GM18519 (cell line): ENCODE results near the gene ENDOV.

ENCODE experiments used
- ATAC-seq: cut with Tn5 transposase; IDR thresholded peaks from one replicate; pipeline ENCODE4 v1.9.1; 2021; ENCODE audit warnings: mild to moderate bottlenecking, moderate library complexity; ENCODE audit not compliant: unreplicated experiment, low FRiP score

The ENDOV gene

DNA sequence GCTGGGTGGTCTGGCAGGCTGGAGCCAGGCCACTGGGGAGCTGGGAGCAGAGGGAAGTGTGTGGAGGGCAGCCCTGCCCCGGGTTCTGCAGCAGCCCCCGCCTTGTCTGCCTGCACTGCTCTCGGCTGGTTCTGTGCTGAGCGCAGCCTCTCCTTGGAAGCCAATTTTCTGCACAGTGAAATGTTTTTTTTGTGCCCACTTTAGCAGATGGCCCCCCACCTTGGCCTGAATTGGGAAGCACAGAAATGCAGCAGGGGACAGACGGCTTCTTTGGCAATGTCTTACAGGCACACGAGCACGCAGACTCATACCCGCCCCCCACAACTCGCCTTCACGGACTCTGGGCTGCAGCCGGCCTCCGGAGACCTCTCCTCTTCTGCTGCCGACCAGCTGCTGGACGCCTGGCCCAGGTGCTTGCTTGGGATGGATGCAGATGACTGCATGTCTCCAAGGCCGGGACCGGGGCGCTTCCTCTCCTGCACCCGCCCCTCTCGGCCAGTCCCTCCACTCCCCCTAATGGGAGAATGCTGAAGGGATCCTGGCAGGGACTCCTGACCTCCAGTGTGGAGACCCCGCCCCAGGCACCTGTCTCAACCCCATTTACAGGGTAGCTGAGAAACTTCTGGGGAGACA, 46.7 kb downstream of the ENDOV start:
- ATAC-seq, result no peak

DNA sequence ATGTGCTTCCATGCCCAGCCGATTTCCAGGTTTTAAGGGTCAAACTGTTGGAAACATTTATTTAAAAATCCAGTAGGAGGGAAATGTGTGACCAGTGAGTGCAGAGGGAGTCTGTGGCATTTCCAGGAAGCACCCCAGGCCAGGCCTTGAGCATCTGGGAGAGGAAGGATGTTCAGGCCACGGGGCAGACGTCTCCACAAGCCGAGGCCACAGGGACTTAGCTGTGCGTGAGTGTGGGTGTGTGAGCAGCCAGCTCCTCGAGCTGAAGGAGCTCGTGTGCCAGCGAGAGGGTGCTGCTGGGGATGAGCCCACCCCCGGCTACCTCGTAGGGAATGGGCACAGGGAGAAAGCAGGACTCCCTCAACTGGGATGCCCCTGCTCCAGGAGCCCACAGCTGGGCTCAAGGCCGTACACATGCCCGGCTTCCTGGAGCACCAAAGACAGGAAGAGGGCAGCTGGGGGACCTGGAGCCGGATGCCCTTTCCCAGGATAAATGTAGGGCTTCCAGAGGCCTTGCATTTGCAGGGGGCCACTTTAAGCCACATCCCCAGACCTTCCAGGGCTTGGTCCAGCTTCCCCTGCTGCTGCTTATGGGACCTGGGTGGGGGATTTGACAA, 48.9 kb downstream of the ENDOV start:
- ATAC-seq, result no peak

DNA sequence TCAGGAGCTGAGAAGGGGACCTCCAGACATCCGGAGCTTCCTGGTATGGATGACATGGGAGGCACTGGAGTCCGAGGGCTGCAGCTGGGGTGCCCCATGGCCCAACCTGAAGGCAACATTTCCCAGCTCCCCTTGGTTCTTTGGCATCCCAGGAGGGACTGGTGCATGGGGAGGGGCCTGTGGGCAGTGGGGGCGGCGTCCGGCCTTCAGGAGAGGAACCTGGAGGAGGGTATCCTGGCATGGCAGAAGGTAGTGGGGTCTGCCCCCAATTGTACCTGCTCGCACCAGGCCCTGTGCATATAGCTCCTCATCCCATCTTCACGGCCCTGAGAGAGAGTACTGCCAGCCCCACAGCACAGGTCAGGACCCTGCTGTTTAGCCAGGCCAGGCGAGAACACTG, 49.5 kb downstream of the ENDOV start:
- ATAC-seq, result no peak

DNA sequence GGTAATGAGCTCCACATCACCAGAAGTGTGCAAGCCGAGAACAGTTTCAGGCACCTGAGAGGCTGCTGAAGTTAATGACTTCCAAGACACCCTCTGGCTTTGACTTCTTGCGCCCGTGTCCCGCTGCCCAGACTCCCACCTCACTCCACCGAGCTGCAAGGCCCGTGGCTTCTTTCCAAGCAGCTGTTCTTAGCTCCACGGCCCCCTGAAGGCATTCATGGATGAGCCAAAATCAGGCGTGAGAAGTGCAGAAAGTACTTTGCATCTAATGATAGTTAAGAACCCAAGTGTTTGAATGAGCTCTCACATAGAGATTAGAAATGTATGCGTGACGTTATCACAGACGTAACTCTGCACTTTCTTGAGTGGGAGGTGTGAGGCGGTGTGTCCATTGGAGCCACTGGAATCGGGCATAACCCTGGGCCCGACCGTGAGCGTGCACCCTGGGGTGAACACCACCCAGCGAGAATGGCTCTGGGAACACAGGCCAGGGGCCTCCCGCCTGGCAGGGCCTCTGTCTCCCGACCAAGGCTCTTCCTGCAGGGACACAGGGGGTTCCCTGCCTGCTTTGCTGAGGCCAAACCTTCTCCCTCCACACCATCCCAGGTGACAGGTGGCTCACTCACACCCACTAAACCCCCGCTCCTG, 50.5 kb downstream of the ENDOV start:
- ATAC-seq, result no peak

DNA sequence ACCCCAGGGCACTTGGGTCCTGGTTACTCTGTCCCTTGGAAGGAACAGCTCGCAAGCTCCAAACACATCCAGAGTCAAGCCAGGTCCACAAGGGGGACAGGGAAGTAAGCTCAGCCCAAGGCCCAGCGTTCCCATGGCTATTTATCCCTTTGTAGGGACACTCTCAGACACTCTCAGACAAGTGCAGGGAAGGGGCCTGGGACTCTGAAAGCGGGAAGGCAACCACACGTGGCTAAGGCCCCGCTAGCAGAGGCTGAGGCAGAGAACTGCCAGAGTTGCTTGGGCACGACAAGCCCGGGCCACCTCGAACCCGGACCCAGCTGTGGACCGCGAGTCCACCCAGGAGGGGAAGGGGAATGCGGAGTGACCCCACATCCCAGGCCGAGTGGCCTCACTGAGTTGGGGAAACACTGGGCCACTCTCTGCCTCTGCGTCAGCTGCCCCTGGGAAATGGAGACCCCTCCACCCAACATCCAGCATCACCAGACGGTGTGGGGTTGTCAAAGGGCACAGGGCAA, 51.3 kb downstream of the ENDOV start:
- ATAC-seq, result no peak

DNA sequence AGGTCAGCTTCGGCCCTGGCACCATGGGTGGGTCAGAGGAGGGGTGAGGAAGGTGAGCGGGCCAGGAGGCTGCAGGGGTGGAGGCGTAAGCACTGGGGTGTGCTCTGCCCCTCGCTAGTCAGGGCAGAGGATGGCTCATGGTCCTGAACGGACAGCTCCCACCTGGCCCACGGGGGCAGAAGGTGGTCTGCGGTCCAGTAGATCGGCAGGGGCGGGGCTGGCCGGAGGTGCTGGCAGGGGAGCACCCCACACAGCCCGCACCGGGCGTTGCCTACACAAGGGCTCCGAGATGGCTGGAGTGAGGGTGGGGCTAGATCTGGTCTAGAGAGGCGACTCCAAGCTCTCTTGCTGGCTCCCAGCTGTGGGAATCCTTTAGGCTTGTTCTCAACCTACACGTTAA, 53.3 kb downstream of the ENDOV start:
- ATAC-seq, result no peak

DNA sequence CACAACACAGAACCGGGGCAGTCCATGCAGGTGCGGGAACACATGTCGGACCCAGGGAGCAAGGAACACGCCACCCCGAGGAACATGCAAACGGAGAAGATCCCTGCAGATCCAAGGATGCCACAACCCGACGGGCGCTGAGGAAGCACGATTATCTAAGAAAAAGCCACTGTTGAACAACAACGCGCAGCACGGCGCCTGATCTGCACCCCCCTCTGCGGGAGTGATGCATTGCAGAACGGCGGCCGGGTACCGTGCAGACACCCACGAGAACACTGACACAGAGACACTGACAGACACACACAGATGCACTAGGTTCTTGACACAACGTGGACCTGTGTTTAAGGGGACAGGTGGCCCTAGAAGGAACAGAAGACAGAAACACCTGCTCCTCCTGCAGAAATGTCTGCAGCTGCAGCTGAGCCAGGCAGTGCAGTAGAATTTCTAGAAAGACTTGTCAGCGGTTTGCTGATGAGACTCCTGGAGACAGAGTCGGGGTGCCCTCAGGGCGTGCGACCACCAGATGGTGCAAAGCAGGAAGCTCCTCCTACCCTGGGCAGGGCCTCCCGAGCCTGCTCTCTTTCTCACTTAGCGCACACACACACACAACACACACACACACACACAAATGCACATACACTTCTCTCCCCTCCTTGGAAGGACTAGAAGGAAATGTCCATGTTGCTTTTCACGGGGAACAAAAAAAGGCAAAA, 54.0 kb downstream of the ENDOV start:
- no peak for ATAC-seq

DNA sequence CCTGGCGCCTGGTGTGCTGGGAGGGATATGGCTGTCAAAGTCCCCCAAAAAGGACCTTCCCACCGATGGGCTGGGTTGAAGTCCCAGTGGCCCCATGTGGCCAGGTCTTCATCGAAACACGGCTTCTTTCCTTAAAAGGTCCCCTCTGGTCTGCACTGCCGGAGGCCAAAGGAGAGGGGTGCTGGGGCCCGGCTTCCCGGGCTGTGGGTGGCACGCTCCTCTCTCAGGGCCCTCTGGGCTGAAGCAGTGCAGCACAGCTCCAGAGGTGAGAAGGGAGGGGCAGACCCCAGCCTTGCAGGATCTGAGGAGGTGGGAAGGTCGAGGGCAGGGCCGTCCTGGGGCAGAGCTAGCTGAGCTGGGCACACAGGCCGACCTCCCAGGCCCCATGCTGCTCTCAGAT, 54.7 kb downstream of the ENDOV start:
- no peak for ATAC-seq

DNA sequence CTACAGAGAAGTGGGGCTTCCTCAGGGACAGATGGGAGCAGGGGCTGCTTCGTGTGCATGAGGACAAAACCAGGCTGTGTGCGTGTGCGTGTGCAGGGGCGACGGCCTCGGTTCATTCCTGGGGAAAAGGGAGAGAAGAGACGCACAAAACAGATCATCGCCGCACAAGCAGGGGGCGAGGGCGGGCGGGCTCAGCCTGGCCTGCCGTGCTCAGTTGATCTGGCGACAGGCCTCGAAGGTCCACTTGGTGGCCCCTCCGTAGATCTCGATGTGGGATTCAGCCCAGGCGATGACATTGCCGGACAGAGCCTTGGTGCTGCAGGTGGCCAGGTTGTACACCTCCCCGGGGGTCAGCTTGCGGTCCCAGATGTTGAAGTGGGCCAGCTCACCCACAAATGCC, 55.6 kb downstream of the ENDOV start:
- ATAC-seq, result no peak

DNA sequence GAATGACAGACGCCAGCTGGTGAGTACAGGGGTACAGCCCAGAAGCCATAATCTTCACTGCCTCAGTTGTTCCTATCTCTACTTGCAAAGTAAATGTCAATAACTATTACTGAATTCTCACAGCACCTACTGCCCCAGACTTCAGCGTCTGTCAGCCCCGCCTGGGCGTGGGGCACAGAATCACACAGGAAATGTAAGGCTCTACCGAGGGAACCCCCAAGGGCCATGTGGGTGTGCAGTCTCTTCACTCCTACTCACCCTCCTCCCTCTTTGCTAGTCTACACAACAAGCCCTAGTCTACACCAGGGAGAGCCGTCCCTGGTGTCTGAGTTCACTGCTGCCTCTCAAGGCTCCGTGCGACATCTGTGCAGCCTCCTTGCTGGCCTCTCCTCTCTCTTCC, 57.0 kb downstream of the ENDOV start:
- no peak for ATAC-seq

DNA sequence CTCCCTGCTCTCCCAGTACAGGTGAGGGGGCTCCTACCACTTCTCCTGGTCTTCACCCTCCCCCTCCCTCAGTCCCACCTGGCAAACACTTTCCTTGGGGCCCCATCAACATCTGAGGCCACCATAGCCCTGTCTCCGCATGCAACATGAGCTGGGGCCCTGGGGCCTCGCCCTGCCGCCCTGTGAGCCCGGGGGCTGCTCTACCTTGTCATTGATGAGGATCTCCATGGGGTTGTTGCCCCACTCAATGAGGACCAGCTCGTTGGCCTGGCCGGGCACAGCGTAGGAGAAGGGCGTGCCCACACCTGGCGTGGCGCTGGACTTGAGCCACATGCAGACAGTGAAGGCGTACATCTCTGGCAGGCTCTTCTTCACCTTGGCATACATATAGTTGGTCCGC, 58.0 kb downstream of the ENDOV start:
- ATAC-seq, result no peak

DNA sequence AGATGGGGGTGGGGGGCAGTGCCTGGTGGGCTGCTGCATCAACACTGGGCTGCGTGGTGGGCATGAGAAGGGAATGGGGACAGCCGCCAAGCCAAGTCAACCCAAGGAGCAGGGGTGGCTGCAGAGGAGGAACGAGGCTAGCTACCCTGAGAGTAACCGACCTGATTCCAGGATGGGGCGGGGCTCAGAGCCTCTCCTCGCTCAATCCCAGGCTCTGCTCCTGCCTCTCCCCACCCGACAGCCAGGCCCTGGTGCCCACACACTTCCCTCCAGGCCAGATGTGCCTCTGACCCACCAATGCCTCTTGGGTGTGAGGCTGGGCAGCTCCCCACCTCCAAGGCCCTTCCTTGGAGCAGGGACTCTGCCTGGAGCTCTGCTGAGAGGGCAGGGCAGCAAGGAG, 58.7 kb downstream of the ENDOV start:
- no peak for ATAC-seq

DNA sequence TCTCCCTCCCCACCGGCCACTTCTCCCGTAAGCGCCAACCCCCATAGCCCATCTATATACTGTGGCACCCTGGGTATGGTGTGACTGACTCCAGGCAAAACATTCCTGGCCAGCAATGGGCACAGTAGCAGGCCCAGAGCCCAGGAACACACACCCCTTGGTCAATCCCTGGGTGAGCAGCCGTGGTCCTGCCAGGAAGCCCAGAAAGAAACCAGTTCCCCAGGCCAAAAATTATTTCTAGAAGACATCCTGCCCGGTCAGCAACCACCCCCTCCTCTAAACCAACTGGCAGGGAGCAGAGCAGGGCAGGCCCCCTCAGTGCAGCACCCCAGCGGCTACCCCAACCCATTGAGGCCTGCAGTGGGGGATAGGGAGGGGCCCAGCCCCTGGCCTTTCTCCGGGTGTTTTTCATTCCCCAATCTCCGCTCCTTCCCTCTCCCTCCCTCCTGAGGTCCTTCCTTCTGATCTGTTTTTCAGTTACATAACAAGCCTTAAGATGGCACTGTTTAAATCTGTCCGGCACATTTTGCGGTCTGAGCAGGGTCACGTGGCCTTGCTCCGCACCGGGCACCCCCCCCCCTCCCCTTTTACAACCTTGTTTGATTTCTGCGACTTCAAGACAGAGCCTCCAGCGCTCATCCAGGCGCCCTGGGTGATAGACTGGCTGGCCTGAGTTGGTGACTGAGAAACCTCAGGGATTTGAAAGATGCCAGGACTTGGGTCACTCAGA, 59.4 kb downstream of the ENDOV start:
- no peak for ATAC-seq

DNA sequence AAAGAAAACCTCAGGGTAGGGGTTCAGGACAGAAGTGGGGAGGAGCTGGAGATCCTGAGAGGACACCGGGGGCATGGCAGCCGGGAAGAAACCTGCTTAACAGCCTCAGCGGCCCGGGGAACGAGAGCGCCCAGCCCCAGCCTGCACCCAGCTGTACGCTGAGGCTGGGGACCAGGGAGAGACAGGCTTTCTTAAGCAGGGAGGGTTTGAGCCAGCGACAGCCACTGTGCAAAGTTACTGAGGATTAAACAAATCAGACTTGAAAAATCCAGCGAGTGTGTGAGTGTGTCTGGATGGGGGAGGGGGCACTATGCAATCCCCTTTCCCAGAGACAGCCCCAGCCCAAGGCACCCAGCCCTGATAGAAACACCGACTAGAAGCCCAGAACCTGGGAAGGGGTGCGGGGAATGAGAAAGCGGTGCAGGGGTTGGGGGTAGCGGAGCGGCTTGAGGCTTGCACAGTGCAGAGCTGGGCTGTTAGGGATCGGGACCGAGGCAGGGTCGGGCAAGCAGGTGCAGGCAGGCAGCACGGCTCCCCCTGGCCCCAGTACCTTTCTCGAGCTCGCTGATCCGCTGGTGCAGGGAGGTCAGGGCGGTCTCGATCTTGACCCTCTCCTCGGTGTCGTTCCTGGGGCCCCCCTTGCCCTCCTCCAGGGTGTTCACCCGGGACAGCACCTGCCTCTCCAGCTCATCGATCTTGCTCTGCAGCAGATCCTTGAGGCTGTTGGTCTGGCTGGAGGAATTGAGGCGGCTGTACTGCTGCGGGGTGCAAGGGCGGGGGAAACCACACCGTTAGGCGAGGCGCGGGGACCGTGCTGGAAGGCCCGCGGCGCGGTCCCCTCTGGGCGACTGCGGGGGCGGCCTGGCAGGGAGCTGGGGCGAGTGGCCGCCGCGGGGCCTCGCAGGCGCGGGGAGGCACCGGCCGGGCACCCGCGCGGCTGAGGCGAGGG, 60.3 kb downstream of the ENDOV start:
- ATAC-seq, result no peak

DNA sequence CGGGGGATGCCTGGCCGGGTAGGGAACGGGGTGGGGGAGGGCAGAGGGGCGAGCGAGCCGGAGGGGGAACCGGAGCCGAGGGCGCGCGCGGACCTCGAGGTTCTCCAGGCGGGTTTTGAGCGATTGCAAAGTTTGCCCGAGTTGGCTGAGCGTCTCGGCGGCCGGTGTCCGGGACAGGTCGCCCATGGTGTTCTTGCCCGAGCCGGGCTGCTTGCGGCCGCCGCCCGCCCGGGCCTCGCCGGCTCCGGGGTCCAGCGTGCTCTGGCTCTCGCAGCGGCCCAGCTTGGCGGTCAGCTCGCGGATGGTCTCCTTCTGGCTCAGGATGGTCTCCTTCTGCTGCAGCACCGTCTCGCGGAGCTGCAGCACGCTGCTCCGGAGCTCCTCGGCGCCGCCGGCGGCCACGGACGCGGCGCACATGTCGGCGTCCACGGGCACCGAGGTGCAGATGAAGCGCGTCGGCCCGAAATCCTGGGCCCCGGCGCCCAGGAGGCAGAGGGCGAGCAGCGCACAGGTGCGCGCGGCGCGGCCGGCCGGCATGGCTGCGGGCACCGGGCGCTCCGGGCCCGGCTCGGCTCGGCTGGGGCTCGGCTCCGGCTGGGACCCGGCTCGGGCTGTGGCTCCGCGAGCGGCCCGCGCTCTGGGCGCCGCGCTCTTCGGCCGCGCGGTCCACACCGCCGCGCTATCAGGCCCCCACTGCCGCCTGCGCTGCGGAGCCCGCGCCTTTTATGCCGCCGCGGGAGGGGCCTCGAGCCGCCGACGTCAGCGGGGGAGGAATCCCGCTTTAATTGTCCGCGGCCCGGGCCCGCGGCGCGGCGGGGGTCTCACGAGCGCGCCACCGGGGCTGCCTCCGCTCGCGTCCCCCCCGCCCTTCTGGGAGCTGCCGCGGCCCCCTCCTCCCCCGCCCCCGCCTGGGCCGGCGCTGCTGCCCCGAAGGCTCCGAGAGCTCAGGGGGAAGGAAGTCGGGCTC, 61.2 kb downstream of the ENDOV start, which contains the start of gene NPTX1:
Gene NPTX1 (minus strand): TSS at position 698 of the 967 bp plus-strand sequence. CDS start 161 bp downstream, at position 537.
- ATAC-seq, result no peak

DNA sequence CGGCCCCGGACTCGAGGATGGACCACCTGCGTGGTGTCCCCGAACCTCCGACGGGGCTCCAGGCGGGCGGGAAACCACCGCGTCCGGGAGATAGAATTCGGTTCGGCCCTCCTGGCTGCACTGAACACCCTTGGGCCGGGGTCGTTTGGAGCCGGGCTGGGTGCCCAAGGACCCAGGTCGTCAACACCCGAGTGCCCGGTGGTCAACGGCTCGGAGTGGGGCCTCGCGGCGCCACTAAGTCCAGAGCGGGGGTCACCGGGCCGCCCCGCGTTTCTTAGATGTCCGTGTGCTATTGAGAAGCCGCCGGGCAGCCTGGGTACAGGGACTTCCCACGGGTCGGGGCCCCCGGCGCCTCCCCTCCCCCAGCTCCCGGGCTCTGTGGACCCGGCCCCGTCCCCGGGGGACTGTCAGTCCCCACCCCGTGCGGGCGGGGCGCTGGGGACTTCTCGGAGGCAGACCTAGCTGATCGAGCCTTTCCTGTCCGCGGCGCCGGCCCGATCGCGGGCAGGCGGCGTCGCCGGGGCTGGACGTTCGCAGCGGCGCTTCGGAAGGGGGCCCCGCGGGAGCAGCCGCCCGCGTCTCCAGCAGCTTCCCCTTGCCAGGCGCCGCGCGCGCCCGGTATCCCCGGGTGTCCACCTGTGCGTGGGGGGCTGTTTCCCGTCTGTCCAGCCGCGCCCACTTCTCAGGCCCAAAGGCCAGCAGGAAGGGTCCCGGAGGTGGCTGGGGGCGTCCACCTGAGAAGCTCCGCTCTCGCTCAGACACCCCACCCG, 62.1 kb downstream of the ENDOV start:
- no peak for ATAC-seq

DNA sequence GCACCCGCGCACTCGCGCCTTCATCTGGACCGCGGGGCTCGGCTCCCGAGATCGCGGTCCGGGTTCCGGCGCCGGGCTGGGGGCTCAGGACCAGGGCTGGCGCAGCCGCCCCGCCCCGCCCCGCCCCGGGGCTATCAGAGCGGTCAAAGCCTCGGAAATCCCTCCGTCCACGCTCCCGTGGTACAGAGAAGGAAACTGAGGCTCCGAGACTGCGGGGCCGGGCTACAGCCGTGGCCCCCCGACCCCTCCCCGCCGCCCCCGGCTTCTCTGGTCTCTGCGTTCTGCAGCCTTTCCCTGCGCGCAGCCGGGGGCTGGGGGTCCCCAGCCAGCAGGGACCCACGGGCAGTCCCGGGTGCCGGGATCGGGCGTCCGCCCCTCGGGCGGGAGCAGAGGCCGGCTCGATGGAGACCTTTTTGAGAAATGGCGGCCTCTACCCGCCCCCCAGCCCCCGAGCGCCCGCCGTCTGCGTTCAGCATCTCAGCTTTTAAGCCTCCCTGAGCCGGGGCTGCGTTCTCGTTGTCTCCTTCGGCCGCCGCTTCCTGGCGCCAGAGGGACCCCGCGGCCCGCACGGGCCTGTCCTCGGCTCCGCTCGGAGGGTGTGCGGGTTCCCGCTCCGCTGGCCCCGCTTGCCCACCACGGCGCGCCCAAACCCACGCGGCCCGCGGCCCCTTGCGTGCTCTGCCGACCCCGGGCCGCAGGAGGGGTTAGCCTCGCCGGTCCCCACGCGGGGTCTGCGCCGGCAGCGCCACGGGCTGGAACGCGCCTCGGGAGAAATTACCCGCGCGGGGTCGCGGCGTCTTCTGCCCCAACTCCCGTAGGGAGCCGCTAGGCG, 62.9 kb downstream of the ENDOV start:
- ATAC-seq, result no peak
